ENCODE measurements around the gene PCDHA13. TPM values are rescaled to one million over a fixed set of nuclear protein-coding genes. Genes with fewer than 3 reads are reported as not detected.
"Not testable (repeated sequence)": the region's sequence is repeated elsewhere in the genome, so short reads cannot be mapped to it uniquely, and the experiment has no call there.

Gene PCDHA13
- polyA plus RNA-seq, 4 donors = 0.03 to 0.07 (median 0.05) TPM; not detected in 1

DNA sequence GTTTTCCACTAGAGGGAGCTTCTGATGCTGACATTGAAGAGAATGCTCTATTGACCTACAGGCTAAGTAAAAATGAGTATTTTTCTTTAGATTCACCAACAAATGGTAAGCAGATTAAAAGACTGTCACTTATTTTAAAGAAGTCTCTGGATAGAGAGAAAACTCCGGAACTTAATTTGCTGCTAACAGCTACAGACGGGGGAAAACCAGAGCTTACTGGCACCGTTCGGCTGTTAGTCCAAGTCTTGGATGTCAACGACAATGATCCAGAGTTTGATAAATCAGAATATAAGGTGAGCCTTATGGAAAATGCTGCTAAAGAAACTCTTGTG lies 12.4 kb upstream of the PCDHA13 start:
- DNase-seq (ENCODE audit: low read depth in 4 of 4, low spot score in 2 of 4) = no peak

GRCh38 chr5:140870221-140871201 lies 11.4 kb upstream of the PCDHA13 start:
- DNase-seq (ENCODE audit: low read depth in 4 of 4, low spot score in 2 of 4) = no peak

DNA sequence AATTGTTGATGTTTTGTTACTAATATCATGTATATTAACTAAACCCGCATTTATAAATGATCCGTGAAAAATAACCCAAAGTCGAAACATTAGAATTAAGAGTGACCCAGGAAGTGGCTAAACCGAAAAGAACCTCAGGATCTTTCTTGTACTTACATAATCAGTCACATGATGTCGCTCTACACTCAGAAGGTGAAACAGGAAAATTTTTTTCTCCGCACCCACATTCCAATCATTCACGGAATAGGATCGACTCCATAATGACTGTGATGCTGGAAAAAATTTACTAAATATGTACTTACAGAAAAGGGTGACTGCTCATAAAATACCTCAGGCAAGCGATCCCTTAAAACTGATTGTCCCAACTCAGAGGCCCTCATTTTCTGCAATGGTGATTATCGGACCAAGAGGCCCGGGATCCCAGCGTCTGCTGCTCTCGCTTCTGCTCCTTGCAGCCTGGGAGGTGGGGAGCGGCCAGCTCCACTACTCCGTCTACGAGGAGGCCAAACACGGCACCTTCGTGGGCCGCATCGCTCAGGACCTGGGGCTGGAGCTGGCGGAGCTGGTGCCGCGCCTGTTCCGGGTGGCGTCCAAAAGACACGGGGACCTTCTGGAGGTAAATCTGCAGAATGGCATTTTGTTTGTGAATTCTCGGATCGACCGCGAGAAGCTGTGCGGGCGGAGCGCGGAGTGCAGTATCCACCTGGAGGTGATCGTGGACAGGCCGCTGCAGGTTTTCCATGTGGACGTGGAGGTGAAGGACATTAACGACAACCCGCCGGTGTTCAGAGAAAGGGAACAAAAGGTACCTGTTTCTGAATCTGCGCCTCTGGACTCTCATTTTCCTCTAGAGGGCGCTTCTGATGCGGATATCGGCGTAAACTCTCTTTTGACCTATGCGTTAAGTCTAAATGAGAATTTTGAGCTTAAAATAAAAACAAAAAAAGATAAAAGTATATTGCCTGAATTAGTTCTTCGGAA lies 6.5 kb upstream of the PCDHA13 start, which contains the start of gene PCDHA12:
TSS of gene PCDHA12 (plus strand) at position 224 of the 981 bp plus-strand sequence. CDS start at position 389, 165 bp downstream.
- DNase-seq (ENCODE audit: low read depth in 4 of 4, low spot score in 2 of 4) = no peak

- DNase-seq (ENCODE audit: low read depth in 4 of 4, low spot score in 2 of 4) = not testable (repeated sequence)
Measured at GRCh38 chr5:140876541-140877261, 5.2 kb upstream of the PCDHA13 start.

GRCh38 chr5:140877262-140877581 lies 4.7 kb upstream of the PCDHA13 start:
- no peak for DNase-seq (ENCODE audit: low read depth in 4 of 4, low spot score in 2 of 4)

GRCh38 chr5:140882591-140882899 lies 621 bp downstream of the PCDHA13 start:
- no peak for DNase-seq (ENCODE audit: low read depth in 4 of 4, low spot score in 2 of 4)

GRCh38 chr5:140883373-140883772 lies 1.4 kb downstream of the PCDHA13 start:
- DNase-seq (ENCODE audit: low read depth in 4 of 4, low spot score in 2 of 4) = no peak

GRCh38 chr5:140883927-140884697 lies 2.2 kb downstream of the PCDHA13 start:
- DNase-seq (ENCODE audit: low read depth in 4 of 4, low spot score in 2 of 4) = no peak

DNA sequence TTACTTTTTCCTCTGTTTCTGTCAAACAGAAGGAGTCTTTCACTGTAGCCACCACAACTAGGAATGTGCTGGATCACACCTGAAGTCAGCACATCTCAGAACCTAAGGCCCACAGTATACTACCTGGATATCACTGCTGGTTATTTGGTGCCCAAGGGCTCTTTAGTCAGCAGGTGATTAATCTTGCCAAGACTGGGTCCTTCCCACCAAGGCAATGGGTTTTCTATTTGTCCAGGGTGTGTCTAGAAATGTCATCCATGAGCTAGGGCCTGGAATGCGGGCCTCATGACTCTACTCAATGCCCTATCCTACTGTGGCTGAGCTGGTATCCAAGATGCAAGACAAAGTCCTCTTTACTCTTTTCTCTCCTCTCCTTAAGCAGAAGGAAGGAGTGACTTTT lies 34.4 kb downstream of the PCDHA13 start:
- DNase-seq (ENCODE audit: low read depth in 4 of 4, low spot score in 2 of 4) = no peak

DNA sequence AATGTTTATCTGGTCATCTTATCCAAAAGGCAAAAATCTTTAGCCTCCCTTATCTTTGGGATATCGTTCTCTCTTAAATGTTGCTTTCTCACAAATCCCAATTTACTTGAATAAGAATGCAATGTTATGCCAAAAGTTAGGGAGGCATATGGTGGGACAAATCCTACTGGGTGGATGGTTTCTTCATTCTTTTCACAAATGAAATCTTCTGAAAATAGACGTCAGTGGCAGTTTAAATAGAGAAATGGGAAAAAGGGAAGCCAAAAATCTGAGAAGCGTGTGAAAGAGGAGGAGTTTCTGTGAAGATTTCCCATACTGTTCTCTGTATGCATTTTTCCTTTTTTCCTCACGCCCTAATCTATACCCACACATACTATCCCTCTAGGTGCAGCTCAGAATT lies 41.7 kb downstream of the PCDHA13 start:
- no peak for DNase-seq (ENCODE audit: low read depth in 4 of 4, low spot score in 2 of 4)

DNA sequence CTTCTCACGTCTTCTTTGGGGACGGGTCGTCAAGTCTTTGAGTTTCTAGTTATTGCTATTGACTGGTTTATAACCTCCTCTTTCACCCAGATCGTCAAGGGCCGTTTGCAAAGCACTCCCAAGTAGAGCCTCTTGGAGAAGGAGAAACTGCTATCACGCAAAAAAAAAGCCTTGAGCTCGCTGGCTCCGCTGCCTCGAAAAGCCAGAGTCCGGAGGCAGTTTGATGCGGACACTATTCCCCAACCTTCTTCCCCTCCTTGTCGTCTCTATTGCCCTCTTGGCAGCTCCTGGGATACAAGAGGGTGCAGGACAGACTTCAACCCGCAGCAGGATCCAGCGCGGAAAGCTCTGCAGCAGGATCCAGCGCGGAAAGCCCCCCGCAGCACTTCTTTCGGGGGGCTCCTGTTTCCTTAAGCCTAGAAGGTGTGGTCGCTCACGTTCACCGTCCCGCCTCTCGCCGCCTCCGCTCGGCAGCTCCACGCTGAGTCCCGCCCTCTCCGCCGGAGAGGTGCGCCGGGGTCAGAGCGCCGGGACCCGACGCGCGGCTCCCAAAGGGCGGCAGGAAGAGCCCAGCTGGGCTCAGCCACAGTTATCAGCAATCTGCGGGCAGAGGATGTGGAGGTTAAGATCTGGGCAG lies 44.0 kb downstream of the PCDHA13 start, which contains the start of gene PCDHAC1:
TSS of gene PCDHAC1 (plus strand) at position 494 of the 637 bp plus-strand sequence. CDS start 594 bp downstream, outside the sequence.
- no peak for DNase-seq (ENCODE audit: low read depth in 4 of 4, low spot score in 2 of 4)

DNA sequence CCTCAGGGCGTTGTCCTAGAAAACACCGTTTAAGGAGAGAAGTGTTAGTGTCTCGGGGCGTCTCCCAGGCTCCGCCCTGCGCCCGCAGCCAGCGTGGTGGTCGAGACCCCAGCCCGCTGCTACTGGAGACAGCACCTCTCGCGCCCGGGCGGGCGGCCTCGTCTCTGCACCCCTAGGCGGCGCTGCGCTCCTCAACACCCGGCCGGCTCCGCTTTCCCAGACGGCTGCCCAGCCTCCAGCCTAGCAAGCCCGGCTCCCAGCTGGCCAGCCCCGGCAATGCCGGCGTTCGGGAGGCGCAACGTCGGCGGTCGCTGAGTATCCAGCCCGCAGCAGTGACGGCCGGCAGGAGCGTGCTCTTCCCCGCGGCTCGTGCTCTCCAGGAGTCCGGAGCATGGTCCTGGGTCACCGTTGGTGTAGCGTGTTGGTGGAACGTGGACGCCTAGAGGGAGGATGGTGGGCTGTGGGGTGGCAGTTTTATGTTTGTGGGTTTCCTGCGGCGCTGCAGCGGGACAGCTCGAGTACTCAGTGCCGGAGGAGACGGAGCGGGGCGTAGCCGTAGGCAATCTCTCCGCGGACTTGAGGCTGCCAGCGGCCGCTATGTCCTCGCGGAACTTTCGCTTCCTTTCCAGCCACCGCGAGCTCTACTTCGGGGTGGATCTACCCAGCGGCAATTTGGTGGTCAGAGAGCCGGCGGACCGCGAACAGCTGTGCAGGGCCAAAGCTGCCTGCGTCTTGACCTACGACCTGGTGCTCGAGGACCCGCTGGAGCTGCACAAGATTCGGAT lies 44.7 kb downstream of the PCDHA13 start:
- DNase-seq (ENCODE audit: low read depth in 4 of 4, low spot score in 2 of 4) = peak; percentile 15 to 55 (median 46)

DNA sequence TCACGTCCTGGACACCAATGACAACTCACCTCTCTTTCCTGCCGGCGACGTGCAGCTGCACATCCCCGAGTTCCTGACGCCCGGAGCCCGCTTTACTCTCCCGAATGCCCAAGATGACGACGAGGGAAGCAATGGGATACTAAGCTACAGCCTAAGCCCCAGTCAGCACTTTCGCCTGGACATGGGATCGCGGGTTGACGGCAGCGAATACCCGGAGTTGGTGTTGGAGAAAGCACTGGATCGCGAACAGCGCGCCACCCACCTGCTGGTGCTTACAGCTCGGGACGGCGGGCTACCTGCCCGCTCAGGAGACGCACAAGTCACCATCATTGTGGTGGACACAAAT lies 45.3 kb downstream of the PCDHA13 start:
- DNase-seq (ENCODE audit: low read depth in 4 of 4, low spot score in 2 of 4) = no peak

Other genes with a start within 250 kb of the PCDHA13 start
- gene CD14, start 248.9 kb upstream of the PCDHA13 start, polyA plus RNA-seq (ENCODE audit: insufficient read length in 4 of 4) = 10 to 100 TPM in 2 of 4 donors, 1 to 10 TPM in 2; 6.0 to 11.7 (median 9.5) TPM
- 10 to 100 TPM; 12.5 to 23.1 (median 18.2) TPM for gene TMCO6, start 242.7 kb upstream of the PCDHA13 start, polyA plus RNA-seq (ENCODE audit: insufficient read length in 4 of 4)
- 100 to 1,000 TPM in 1 of 4 donors, 10 to 100 TPM in 3; 76.4 to 116 (median 84.2) TPM for gene NDUFA2, start 234.5 kb upstream of the PCDHA13 start, polyA plus RNA-seq (ENCODE audit: insufficient read length in 4 of 4)
- gene IK, start 234.3 kb upstream of the PCDHA13 start, polyA plus RNA-seq (ENCODE audit: insufficient read length in 4 of 4) = 100 to 1,000 TPM; 149 to 185 (median 162) TPM
- gene WDR55, start 217.2 kb upstream of the PCDHA13 start, polyA plus RNA-seq (ENCODE audit: insufficient read length in 4 of 4) = 10 to 100 TPM; 12.5 to 21.3 (median 16.9) TPM
- gene DND1, start 208.5 kb upstream of the PCDHA13 start, polyA plus RNA-seq (ENCODE audit: insufficient read length in 4 of 4) = under 1 TPM in 2 of 4 donors, not detected in 2; 0.21 to 0.77 TPM
- gene HARS1, start 190.8 kb upstream of the PCDHA13 start, polyA plus RNA-seq (ENCODE audit: insufficient read length in 4 of 4) = 10 to 100 TPM; 63.2 to 86.8 (median 73.3) TPM
- 10 to 100 TPM; 37.4 to 60.3 (median 49.2) TPM for gene HARS2, start 190.7 kb upstream of the PCDHA13 start, polyA plus RNA-seq (ENCODE audit: insufficient read length in 4 of 4)
- 100 to 1,000 TPM in 3 of 4 donors, 10 to 100 TPM in 1; 99.1 to 164 (median 111) TPM for gene ZMAT2, start 181.7 kb upstream of the PCDHA13 start, polyA plus RNA-seq (ENCODE audit: insufficient read length in 4 of 4)
- gene PCDHA1, start 96.0 kb upstream of the PCDHA13 start, polyA plus RNA-seq (ENCODE audit: insufficient read length in 4 of 4) = under 1 TPM in 3 of 4 donors, not detected in 1; 0.05 to 0.12 (median 0.07) TPM
- gene PCDHA2, start 87.3 kb upstream of the PCDHA13 start, polyA plus RNA-seq (ENCODE audit: insufficient read length in 4 of 4) = under 1 TPM; 0.13 to 0.46 (median 0.19) TPM
- gene PCDHA3, start 81.1 kb upstream of the PCDHA13 start, polyA plus RNA-seq (ENCODE audit: insufficient read length in 4 of 4) = under 1 TPM; 0.21 to 0.64 (median 0.38) TPM
- 1 to 10 TPM in 2 of 4 donors, under 1 TPM in 2; 0.49 to 1.7 (median 0.91) TPM for gene PCDHA4, start 75.1 kb upstream of the PCDHA13 start, polyA plus RNA-seq (ENCODE audit: insufficient read length in 4 of 4)
- gene PCDHA5, start 60.5 kb upstream of the PCDHA13 start, polyA plus RNA-seq (ENCODE audit: insufficient read length in 4 of 4) = under 1 TPM; 0.05 to 0.24 (median 0.14) TPM
- gene PCDHA6, start 54.2 kb upstream of the PCDHA13 start, polyA plus RNA-seq (ENCODE audit: insufficient read length in 4 of 4) = under 1 TPM; 0.35 to 0.75 (median 0.49) TPM
- gene PCDHA7, start 47.9 kb upstream of the PCDHA13 start, polyA plus RNA-seq (ENCODE audit: insufficient read length in 4 of 4) = under 1 TPM; 0.22 to 0.44 (median 0.34) TPM
- under 1 TPM in 3 of 4 donors, not detected in 1; 0.03 to 0.05 (median 0.05) TPM for gene PCDHA8, start 40.9 kb upstream of the PCDHA13 start, polyA plus RNA-seq (ENCODE audit: insufficient read length in 4 of 4)
- gene PCDHA9, start 33.7 kb upstream of the PCDHA13 start, polyA plus RNA-seq (ENCODE audit: insufficient read length in 4 of 4) = under 1 TPM in 3 of 4 donors, not detected in 1; 0.03 to 0.12 (median 0.05) TPM
- gene PCDHA10, start 26.2 kb upstream of the PCDHA13 start, polyA plus RNA-seq (ENCODE audit: insufficient read length in 4 of 4) = 1 to 10 TPM in 1 of 4 donors, under 1 TPM in 3; 0.13 to 1.1 (median 0.75) TPM
- under 1 TPM; 0.21 to 0.54 (median 0.36) TPM for gene PCDHA11, start 13.2 kb upstream of the PCDHA13 start, polyA plus RNA-seq (ENCODE audit: insufficient read length in 4 of 4)
- gene PCDHA12, start 6.8 kb upstream of the PCDHA13 start, polyA plus RNA-seq (ENCODE audit: insufficient read length in 4 of 4) = under 1 TPM in 3 of 4 donors, not detected in 1; 0.07 to 0.14 (median 0.11) TPM
- under 1 TPM; 0.03 to 0.17 (median 0.08) TPM for gene PCDHAC1, start 44.2 kb downstream of the PCDHA13 start, polyA plus RNA-seq (ENCODE audit: insufficient read length in 4 of 4)
- gene PCDHAC2, start 84.4 kb downstream of the PCDHA13 start, polyA plus RNA-seq (ENCODE audit: insufficient read length in 4 of 4) = under 1 TPM; 0.49 to 0.69 (median 0.62) TPM
- gene PCDHB1, start 169.2 kb downstream of the PCDHA13 start, polyA plus RNA-seq (ENCODE audit: insufficient read length in 4 of 4) = under 1 TPM; 0.08 to 0.10 (median 0.09) TPM
- gene PCDHB2, start 212.5 kb downstream of the PCDHA13 start, polyA plus RNA-seq (ENCODE audit: insufficient read length in 4 of 4) = 1 to 10 TPM; 3.9 to 8.5 (median 6.3) TPM
- 1 to 10 TPM; 3.0 to 4.7 (median 3.5) TPM for gene PCDHB3, start 218.3 kb downstream of the PCDHA13 start, polyA plus RNA-seq (ENCODE audit: insufficient read length in 4 of 4)
- 1 to 10 TPM; 1.3 to 2.0 (median 2.0) TPM for gene PCDHB4, start 239.7 kb downstream of the PCDHA13 start, polyA plus RNA-seq (ENCODE audit: insufficient read length in 4 of 4)